Thyroid gland (tissue), 4 donors: ENCODE results near the gene NPW.

ENCODE experiments used
- CTCF ChIP-seq, 6 experiments: fragments of 200-600 bp in 3 of 6; fragments of 450-650 bp in 3 of 6; sonication (generic) in 3 of 6; IDR thresholded peaks; one replicate each; pipeline ENCODE4 v1.5.1; 2016 to 2019; ENCODE audit warnings: antibody characterized with exemption in 6 of 6, mild to moderate bottlenecking in 2 of 6, inconsistent platforms in 1 of 6, moderate library complexity in 1 of 6
- POLR2A ChIP-seq, 2 donors: fragments of 450-650 bp; IDR thresholded peaks; one replicate each; pipeline ENCODE4 v1.6.1; 2017; ENCODE audit warnings: antibody characterized with exemption in 2 of 2, mild to moderate bottlenecking in 2 of 2, moderate library complexity in 1 of 2

- TF ChIP-seq CTCF (IDR thresholded peaks at IDR 0.05) (no peak), POLR2A (IDR thresholded peaks at IDR 0.05) (no peak)
Observed at GRCh38 chr16:2005646-2006045, 13.9 kb upstream of the NPW start.
